Esophagus squamous epithelium (tissue), 4 donors: ENCODE results near the gene HSD17B3.

ENCODE experiments used
- POLR2A ChIP-seq, 4 donors: fragments of 450-650 bp; IDR thresholded peaks; one replicate each; pipeline ENCODE4 v1.6.1; 2017; ENCODE audit warnings: antibody characterized with exemption in 4 of 4, mild to moderate bottlenecking in 4 of 4, moderate library complexity in 3 of 4
- TF ChIP-seq, protein P1 (sequence below), 6 experiments: fragments of 450-650 bp in 4 of 6; fragments of 200-600 bp in 2 of 6; sonication (generic) in 2 of 6; IDR thresholded peaks; one replicate each; pipeline ENCODE4 v1.5.1; 2016 to 2019; ENCODE audit warnings: antibody characterized with exemption in 6 of 6, mild to moderate bottlenecking in 4 of 6, moderate library complexity in 4 of 6

- TF ChIP-seq, protein P1, sequence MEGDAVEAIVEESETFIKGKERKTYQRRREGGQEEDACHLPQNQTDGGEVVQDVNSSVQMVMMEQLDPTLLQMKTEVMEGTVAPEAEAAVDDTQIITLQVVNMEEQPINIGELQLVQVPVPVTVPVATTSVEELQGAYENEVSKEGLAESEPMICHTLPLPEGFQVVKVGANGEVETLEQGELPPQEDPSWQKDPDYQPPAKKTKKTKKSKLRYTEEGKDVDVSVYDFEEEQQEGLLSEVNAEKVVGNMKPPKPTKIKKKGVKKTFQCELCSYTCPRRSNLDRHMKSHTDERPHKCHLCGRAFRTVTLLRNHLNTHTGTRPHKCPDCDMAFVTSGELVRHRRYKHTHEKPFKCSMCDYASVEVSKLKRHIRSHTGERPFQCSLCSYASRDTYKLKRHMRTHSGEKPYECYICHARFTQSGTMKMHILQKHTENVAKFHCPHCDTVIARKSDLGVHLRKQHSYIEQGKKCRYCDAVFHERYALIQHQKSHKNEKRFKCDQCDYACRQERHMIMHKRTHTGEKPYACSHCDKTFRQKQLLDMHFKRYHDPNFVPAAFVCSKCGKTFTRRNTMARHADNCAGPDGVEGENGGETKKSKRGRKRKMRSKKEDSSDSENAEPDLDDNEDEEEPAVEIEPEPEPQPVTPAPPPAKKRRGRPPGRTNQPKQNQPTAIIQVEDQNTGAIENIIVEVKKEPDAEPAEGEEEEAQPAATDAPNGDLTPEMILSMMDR (IDR thresholded peaks at IDR 0.05): no peak
- no peak for TF ChIP-seq POLR2A (IDR thresholded peaks at IDR 0.05)
Measured at GRCh38 chr9:96187151-96187555, 114.8 kb downstream of the HSD17B3 start.
